NB4 (cell line): ENCODE results near the gene UBE2I.

Experiments
- DNase-seq: peaks from one replicate; pipeline ENCODE4 v3.0.0; 2010; ENCODE audit warnings: low read depth
- H3K4me3 ChIP-seq: one replicate; pipeline ENCODE4 v1.5.1; 2011; ENCODE audit warnings: mild to moderate bottlenecking, low read depth, low read length, moderate library complexity
- MAX ChIP-seq: IDR thresholded peaks from 2 replicates; pipeline ENCODE4 v1.6.1; 2011; ENCODE audit warnings: low read depth, low read length
- MYC ChIP-seq: IDR thresholded peaks from 2 replicates; pipeline ENCODE4 v1.6.1; 2011; ENCODE audit warnings: low read depth, low read length
- POLR2A ChIP-seq: IDR thresholded peaks from 2 replicates; pipeline ENCODE4 v1.6.1; 2011; ENCODE audit warnings: mild to moderate bottlenecking; ENCODE audit not compliant: insufficient read length; ENCODE audit errors: extremely low read depth
- TF ChIP-seq, protein P1 (sequence below): IDR thresholded peaks from one replicate; pipeline ENCODE4 v1.5.1; 2012; ENCODE audit warnings: low read depth, low read length

The UBE2I gene

GRCh38 chr16:1272453-1273198 lies 36.8 kb upstream of the UBE2I start:
- H3K4me3 ChIP-seq, result no peak overlapping the region
- no peak for DNase-seq
- TF ChIP-seq, protein P1, sequence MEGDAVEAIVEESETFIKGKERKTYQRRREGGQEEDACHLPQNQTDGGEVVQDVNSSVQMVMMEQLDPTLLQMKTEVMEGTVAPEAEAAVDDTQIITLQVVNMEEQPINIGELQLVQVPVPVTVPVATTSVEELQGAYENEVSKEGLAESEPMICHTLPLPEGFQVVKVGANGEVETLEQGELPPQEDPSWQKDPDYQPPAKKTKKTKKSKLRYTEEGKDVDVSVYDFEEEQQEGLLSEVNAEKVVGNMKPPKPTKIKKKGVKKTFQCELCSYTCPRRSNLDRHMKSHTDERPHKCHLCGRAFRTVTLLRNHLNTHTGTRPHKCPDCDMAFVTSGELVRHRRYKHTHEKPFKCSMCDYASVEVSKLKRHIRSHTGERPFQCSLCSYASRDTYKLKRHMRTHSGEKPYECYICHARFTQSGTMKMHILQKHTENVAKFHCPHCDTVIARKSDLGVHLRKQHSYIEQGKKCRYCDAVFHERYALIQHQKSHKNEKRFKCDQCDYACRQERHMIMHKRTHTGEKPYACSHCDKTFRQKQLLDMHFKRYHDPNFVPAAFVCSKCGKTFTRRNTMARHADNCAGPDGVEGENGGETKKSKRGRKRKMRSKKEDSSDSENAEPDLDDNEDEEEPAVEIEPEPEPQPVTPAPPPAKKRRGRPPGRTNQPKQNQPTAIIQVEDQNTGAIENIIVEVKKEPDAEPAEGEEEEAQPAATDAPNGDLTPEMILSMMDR, result no peak
- TF ChIP-seq MYC, result no peak
- TF ChIP-seq POLR2A, result no peak
- TF ChIP-seq MAX, result no peak

GRCh38 chr16:1273816-1274215 lies 35.6 kb upstream of the UBE2I start:
- H3K4me3 ChIP-seq, result no peak overlapping the region
- DNase-seq, result no peak
- no peak for TF ChIP-seq MYC

DNA sequence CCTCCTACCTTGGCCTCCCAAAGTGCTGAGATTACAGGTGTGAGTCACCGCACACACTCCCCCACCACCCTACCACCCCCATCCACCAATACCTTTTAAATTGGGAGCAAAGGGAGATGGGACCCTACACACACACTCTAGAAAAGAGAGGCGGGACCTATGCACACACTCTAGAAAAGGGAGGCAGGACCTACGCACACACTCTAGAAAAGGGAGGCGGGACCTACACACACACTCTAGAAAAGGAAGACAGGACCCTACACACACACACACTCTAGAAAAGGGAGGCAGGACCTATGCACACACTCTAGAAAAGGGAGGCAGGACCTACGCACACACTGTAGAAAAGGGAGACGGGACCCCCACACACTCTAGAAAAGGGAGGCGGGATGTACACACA lies 34.7 kb upstream of the UBE2I start:
- H3K4me3 ChIP-seq, result no peak overlapping the region
- DNase-seq, result no peak
- TF ChIP-seq MAX (no peak), MYC (no peak), POLR2A (no peak)
- TF ChIP-seq, protein P1, result no peak

DNA sequence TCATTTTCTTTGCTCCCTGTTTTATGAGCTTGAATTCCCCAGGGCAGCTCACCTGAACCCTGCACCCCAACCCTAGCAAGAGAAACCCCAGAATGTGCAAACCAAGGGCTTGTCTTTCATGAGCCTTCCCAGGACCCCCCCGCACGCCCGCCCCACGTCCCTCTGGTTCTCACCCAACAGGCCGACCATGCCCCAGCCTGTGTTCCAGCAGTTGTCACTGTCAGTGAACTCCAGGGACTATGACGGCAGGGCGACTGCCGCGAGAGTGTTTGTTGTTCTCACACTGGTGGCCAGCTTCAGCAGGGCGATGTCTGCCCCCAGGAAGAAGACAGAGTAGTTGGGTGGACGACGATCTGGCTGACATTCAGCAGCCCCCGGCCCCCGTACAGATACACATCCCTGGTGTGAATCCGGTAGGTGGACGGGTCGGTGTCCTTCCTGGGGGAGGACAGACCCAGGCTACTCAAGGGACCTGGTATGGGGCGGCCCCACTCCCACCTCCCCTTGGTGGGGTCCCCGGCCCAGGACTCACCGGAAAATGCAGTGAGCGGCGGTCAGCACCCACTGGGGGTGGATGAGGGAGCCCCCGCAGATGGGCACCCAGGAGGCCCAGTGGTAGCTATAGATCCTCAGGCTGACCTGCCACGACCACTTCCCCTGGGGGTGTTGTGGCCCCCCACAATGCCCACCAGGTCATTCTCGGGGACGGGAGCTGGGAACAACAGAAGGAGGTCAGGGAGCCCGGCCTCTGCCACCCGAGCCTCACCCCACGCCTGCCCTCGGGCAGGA lies 33.5 kb upstream of the UBE2I start:
- no peak for DNase-seq
- TF ChIP-seq, protein P1, result no peak
- TF ChIP-seq POLR2A, result no peak
- TF ChIP-seq MAX, result no peak
- no peak for TF ChIP-seq MYC
- H3K4me3 ChIP-seq, result no peak overlapping the region

DNA sequence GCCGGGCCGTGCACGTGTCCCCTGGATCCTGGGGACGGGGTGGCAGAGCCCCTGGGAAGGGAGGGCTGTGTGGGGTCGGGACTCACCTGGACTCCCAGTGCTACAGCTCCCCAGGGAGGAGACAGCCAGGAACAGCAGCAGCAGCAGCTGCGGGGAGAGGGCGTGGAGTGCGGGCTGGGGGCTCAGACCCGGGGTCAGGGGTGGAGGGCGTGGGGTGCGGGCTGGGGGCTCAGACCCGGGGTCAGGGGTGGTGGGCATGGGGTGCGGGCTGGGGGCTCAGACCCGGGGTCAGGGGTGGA lies 32.9 kb upstream of the UBE2I start:
- H3K4me3 ChIP-seq, result no peak overlapping the region
- no peak for DNase-seq
- TF ChIP-seq, protein P1, result no peak
- TF ChIP-seq POLR2A, result no peak
- TF ChIP-seq MAX, result no peak
- no peak for TF ChIP-seq MYC

GRCh38 chr16:1277151-1277598 lies 32.3 kb upstream of the UBE2I start:
- DNase-seq, result no peak
- TF ChIP-seq MYC, result no peak
- TF ChIP-seq, protein P1, result no peak
- no peak for TF ChIP-seq MAX
- TF ChIP-seq POLR2A, result no peak
- no peak overlapping the region for H3K4me3 ChIP-seq
